H9 (cell line): ENCODE data around the gene BIN1. TPM values are rescaled to one million over a fixed set of nuclear protein-coding genes. Genes with fewer than 3 reads are reported as not detected.

ENCODE experiments used
- DNase-seq: peaks from one replicate; pipeline ENCODE4 v3.0.0-alpha.2; 2017
- H2AFZ ChIP-seq: one replicate; pipeline ENCODE4 v1.6.1; 2013; ENCODE audit warnings: mild to moderate bottlenecking, low read length, control low read depth, moderate library complexity
- H2AK5ac ChIP-seq: 2 replicates; pipeline ENCODE4 v1.6.1; 2013; ENCODE audit warnings: low read length, control low read depth, mixed read lengths; ENCODE audit not compliant: insufficient read length
- H2BK120ac ChIP-seq: one replicate; pipeline ENCODE4 v1.6.1; 2013; ENCODE audit warnings: low read depth, mild to moderate bottlenecking, low read length, control low read depth, inconsistent platforms; ENCODE audit not compliant: poor library complexity, severe bottlenecking
- H2BK12ac ChIP-seq: 2 replicates; pipeline ENCODE4 v1.6.1; 2013; ENCODE audit warnings: low read length, control low read depth, mixed read lengths, low read depth; ENCODE audit not compliant: insufficient read length
- H2BK15ac ChIP-seq: 2 replicates; pipeline ENCODE4 v1.6.1; 2013; ENCODE audit warnings: low read depth, low read length, control low read depth
- H2BK20ac ChIP-seq: one replicate; pipeline ENCODE4 v1.6.1; 2013; ENCODE audit warnings: low read depth, mild to moderate bottlenecking, low read length, control low read depth, inconsistent platforms; ENCODE audit not compliant: poor library complexity, severe bottlenecking
- H2BK5ac ChIP-seq: 2 replicates; pipeline ENCODE4 v1.6.1; 2013; ENCODE audit warnings: low read length, control low read depth, mixed read lengths; ENCODE audit not compliant: insufficient read length
- H3K14ac ChIP-seq: 2 replicates; pipeline ENCODE4 v1.6.1; 2013; ENCODE audit warnings: low read length, control low read depth; ENCODE audit not compliant: insufficient read depth
- H3K18ac ChIP-seq: 2 replicates; pipeline ENCODE4 v1.6.1; 2013; ENCODE audit warnings: low read depth, mild to moderate bottlenecking, mixed read lengths, low read length, control low read depth; ENCODE audit not compliant: insufficient read length
- H3K23ac ChIP-seq: 2 replicates; pipeline ENCODE4 v1.6.1; 2013; ENCODE audit warnings: low read length, control low read depth, mixed read lengths, low read depth; ENCODE audit not compliant: insufficient read length
- H3K23me2 ChIP-seq: 2 replicates; pipeline ENCODE4 v1.6.1; 2013; ENCODE audit warnings: low read depth, mild to moderate bottlenecking, mixed read lengths, low read length, control low read depth; ENCODE audit not compliant: insufficient read length, poor library complexity, severe bottlenecking
- H3K27ac ChIP-seq: 2 replicates; pipeline ENCODE4 v1.5.1; 2013; ENCODE audit warnings: low read length, control low read depth, mixed read lengths, low read depth; ENCODE audit not compliant: insufficient read length
- H3K27me3 ChIP-seq: 2 replicates; pipeline ENCODE4 v1.6.1; 2013; ENCODE audit warnings: low read length, control low read depth, inconsistent platforms; ENCODE audit not compliant: insufficient read depth
- H3K4ac ChIP-seq: 2 replicates; pipeline ENCODE4 v1.6.1; 2013; ENCODE audit warnings: low read depth, mild to moderate bottlenecking, control low read depth, inconsistent platforms, low read length, moderate library complexity
- H3K4me1 ChIP-seq: 2 replicates; pipeline ENCODE4 v1.6.1; 2013; ENCODE audit warnings: low read length, control low read depth, inconsistent platforms; ENCODE audit not compliant: insufficient read depth
- H3K4me2 ChIP-seq: 2 replicates; pipeline ENCODE4 v1.6.1; 2013; ENCODE audit warnings: low read length, control low read depth, mixed read lengths; ENCODE audit not compliant: insufficient read length, insufficient read depth
- H3K56ac ChIP-seq: 2 replicates; pipeline ENCODE4 v1.6.1; 2013; ENCODE audit warnings: low read depth, mild to moderate bottlenecking, mixed read lengths, low read length, control low read depth; ENCODE audit not compliant: insufficient read length
- H3K79me1 ChIP-seq: 2 replicates; pipeline ENCODE4 v1.6.1; 2013; ENCODE audit warnings: low read depth, mild to moderate bottlenecking, moderate library complexity, low read length, control low read depth, inconsistent platforms; ENCODE audit not compliant: insufficient read depth, poor library complexity, severe bottlenecking
- H3K79me2 ChIP-seq: 2 replicates; pipeline ENCODE4 v1.6.1; 2013; ENCODE audit warnings: low read length, control low read depth, inconsistent platforms; ENCODE audit not compliant: insufficient read depth
- H3K9ac ChIP-seq: 2 replicates; pipeline ENCODE4 v1.6.1; 2013; ENCODE audit warnings: low read length, control low read depth, mixed read lengths; ENCODE audit not compliant: insufficient read length; ENCODE audit errors: extremely low read depth
- H3K9me3 ChIP-seq: one replicate; pipeline ENCODE4 v1.6.1; 2013; ENCODE audit warnings: low read depth, low read length, inconsistent platforms; ENCODE audit not compliant: control insufficient read depth
- H3T11ph ChIP-seq: one replicate; pipeline ENCODE4 v1.6.1; 2013; ENCODE audit warnings: mild to moderate bottlenecking, low read length, control low read depth, inconsistent platforms
- H4K20me1 ChIP-seq: one replicate; pipeline ENCODE4 v1.6.1; 2013; ENCODE audit not compliant: control insufficient read depth, insufficient read length, insufficient read depth
- H4K5ac ChIP-seq: 2 replicates; pipeline ENCODE4 v1.6.1; 2013; ENCODE audit warnings: low read depth, mild to moderate bottlenecking, mixed read lengths, low read length, control low read depth; ENCODE audit not compliant: insufficient read length
- H4K8ac ChIP-seq: replicated peaks from 2 replicates; pipeline ENCODE4 v1.6.1; 2013; ENCODE audit warnings: low read length, control low read depth, mixed read lengths, low read depth; ENCODE audit not compliant: insufficient read length
- H4K91ac ChIP-seq: 2 replicates; pipeline ENCODE4 v1.6.1; 2013; ENCODE audit warnings: low read depth, mild to moderate bottlenecking, moderate library complexity, mixed read lengths, low read length, control low read depth; ENCODE audit not compliant: insufficient read length
- H3K27ac Mint-ChIP-seq, 3 experiments: 2 replicates in 2 of 3; 3 replicates in 1 of 3; pipeline ENCODE4 v1.8.0; 2020 to 2021; ENCODE audit warnings: mixed read lengths in 3 of 3, mild to moderate bottlenecking in 1 of 3, moderate library complexity in 1 of 3
- H3K27me3 Mint-ChIP-seq: 2 replicates; pipeline ENCODE4 v1.8.0; 2021; ENCODE audit warnings: low read depth, mild to moderate bottlenecking, moderate library complexity, mixed read lengths
- H3K36me3 Mint-ChIP-seq, 3 experiments: 2 replicates in 2 of 3; 3 replicates in 1 of 3; pipeline ENCODE4 v1.8.0; 2020 to 2021; ENCODE audit warnings: low read depth in 3 of 3, mixed read lengths in 3 of 3; ENCODE audit not compliant: insufficient read depth in 1 of 3
- H3K4me1 Mint-ChIP-seq, 2 experiments: 2 replicates each; pipeline ENCODE4 v1.8.0; 2020; ENCODE audit warnings: mixed read lengths in 2 of 2
- H3K4me3 Mint-ChIP-seq, 2 experiments: 2 replicates in 1 of 2; 3 replicates in 1 of 2; pipeline ENCODE4 v1.8.0; 2020 to 2021; ENCODE audit warnings: mild to moderate bottlenecking in 2 of 2, mixed read lengths in 2 of 2, moderate library complexity in 1 of 2
- H3K9me3 Mint-ChIP-seq, 2 experiments: 2 replicates in 1 of 2; 3 replicates in 1 of 2; pipeline ENCODE4 v1.8.0; 2020; ENCODE audit warnings: mild to moderate bottlenecking in 2 of 2, mixed read lengths in 2 of 2, moderate library complexity in 1 of 2
- CTCF ChIP-seq: fragments of 200-600 bp; sonication (generic); conservative IDR thresholded peaks from 3 replicates; pipeline ENCODE4 v1.8.0; 2021; ENCODE audit warnings: antibody characterized with exemption, mild to moderate bottlenecking
- WGBS: extraction: QIAGEN DNeasy Blood & Tissue Kit; methylation state at CpG from one replicate; pipeline ENCODE4 v1.1.7; 2013; ENCODE audit warnings: missing lambda C conversion rate, low lambda C conversion rate, mixed read lengths; ENCODE audit not compliant: insufficient read length; ENCODE audit errors: extremely low coverage; 5-methylcytosine and 5-hydroxymethylcytosine counted together
- total RNA-seq: library from RNA; stranded (reverse); gene quantifications from 2 replicates; pipeline ENCODE4 v1.2.1, GENCODE V29; 2021

Gene BIN1
- total RNA-seq, 1 experiment from 2014 or later, result 32.0 TPM

GRCh38 chr2:127014224-127014623, 92.7 kb downstream of the BIN1 start:
- Mint-ChIP-seq H3K27me3 (peaks cover 16% of the 10 kb centered on the region), H3K4me3 (no peak overlapping the region; a peak in 1 of 5 replicates), H3K36me3 (no peaks in the 10 kb centered on the region), H3K9me3 (no peaks in the 10 kb centered on the region), H3K27ac (peak overlapping the region in 1 of 3 experiments; percentile 29; a peak in 1 of 7 replicates), H3K4me1 (peaks cover 8 to 12% of the 10 kb centered on the region in 2 experiments)
- no peaks in the 10 kb centered on the region for H4K20me1 ChIP-seq
- H3K9me3 ChIP-seq, result no peaks in the 10 kb centered on the region
- no peak overlapping the region for H3K4ac ChIP-seq
- H3K14ac ChIP-seq, result no peak overlapping the region
- H3K23ac ChIP-seq, result no peak overlapping the region
- no peak overlapping the region for H3K9ac ChIP-seq
- H3K4me1 ChIP-seq, result no peaks in the 10 kb centered on the region
- H3K27me3 ChIP-seq, result no peaks in the 10 kb centered on the region
- H2BK12ac ChIP-seq, result no peak overlapping the region
- H2BK120ac ChIP-seq, result no peak overlapping the region
- no peak overlapping the region for H4K8ac ChIP-seq
- H3K27ac ChIP-seq, result no peak overlapping the region
- no peak overlapping the region for H2BK20ac ChIP-seq
- no peak overlapping the region for H2BK5ac ChIP-seq
- H2BK15ac ChIP-seq, result no peak overlapping the region
- H3K18ac ChIP-seq, result no peak overlapping the region
- H4K5ac ChIP-seq, result no peak overlapping the region
- H3T11ph ChIP-seq, result no peak overlapping the region
- no peak overlapping the region for H3K56ac ChIP-seq
- no peak for DNase-seq
- no peak overlapping the region for H2AFZ ChIP-seq
- WGBS, result no CpG with 5 or more reads among the region's 1 CpG
- no peak overlapping the region for H3K4me2 ChIP-seq
- H2AK5ac ChIP-seq, result no peak overlapping the region
- no peak overlapping the region for H4K91ac ChIP-seq
- H3K79me2 ChIP-seq, result no peaks in the 10 kb centered on the region
- H3K79me1 ChIP-seq, result no peaks in the 10 kb centered on the region
- H3K23me2 ChIP-seq, result no peaks in the 10 kb centered on the region
- no peak for TF ChIP-seq CTCF
